ENCODE results near the gene HOXA5.

GRCh38 chr7:27183682-27184336, 40.3 kb upstream of the HOXA5 start:
- TF ChIP-seq CTCF (IDR thresholded peaks at IDR 0.05) (peak; percentile 28; the same call in 1 of the 2 replicates), ZFX (IDR thresholded peaks at IDR 0.05; ENCODE audit: borderline replicate concordance) (no peak)

Measured in 22Rv1 (cell line).